AG08396 (cell line): Measurements from ENCODE around the gene PRIMPOL.
"Not testable (repeated sequence)": the region's sequence is repeated elsewhere in the genome, so short reads cannot be mapped to it uniquely, and the experiment has no call there.

Experiments
- DNase-seq: peaks from one replicate; pipeline ENCODE4 v3.0.0; 2012; ENCODE audit warnings: low spot score, mixed read lengths

PRIMPOL gene

GRCh38 chr4:184636897-184637296 is 12.6 kb upstream of the PRIMPOL start:
- DNase-seq = no peak

GRCh38 chr4:184641022-184641421 is 8.5 kb upstream of the PRIMPOL start:
- no peak for DNase-seq

GRCh38 chr4:184641451-184641850 is 8.1 kb upstream of the PRIMPOL start:
- DNase-seq = no peak

- DNase-seq = no peak
Measured at GRCh38 chr4:184643731-184644130, 5.8 kb upstream of the PRIMPOL start.

GRCh38 chr4:184644553-184645307 is 4.8 kb upstream of the PRIMPOL start:
- DNase-seq = no peak

- DNase-seq = no peak
Measured at GRCh38 chr4:184645904-184646610, 3.5 kb upstream of the PRIMPOL start.

- peak; percentile 21 for DNase-seq
Measured at GRCh38 chr4:184647266-184648053, 2.1 kb upstream of the PRIMPOL start.

GRCh38 chr4:184648054-184648312 is 1.6 kb upstream of the PRIMPOL start:
- no peak for DNase-seq

GRCh38 chr4:184648313-184649025 is 1.1 kb upstream of the PRIMPOL start:
- DNase-seq = peak; percentile 53

- DNase-seq = peak; percentile 25
Measured at GRCh38 chr4:184649971-184650855, 675 bp downstream of the PRIMPOL start.

- DNase-seq = no peak
Measured at GRCh38 chr4:184651899-184652298, 2.4 kb downstream of the PRIMPOL start.

- not testable (repeated sequence) for DNase-seq
Measured at GRCh38 chr4:184652681-184653080, 3.1 kb downstream of the PRIMPOL start.

- DNase-seq = peak; percentile 50
Measured at GRCh38 chr4:184653650-184654049, 4.1 kb downstream of the PRIMPOL start.

- DNase-seq = no peak
Measured at GRCh38 chr4:184655889-184656869, 6.6 kb downstream of the PRIMPOL start.

GRCh38 chr4:184657144-184657543 is 7.6 kb downstream of the PRIMPOL start:
- no peak for DNase-seq

GRCh38 chr4:184657820-184658219 is 8.3 kb downstream of the PRIMPOL start:
- not testable (repeated sequence) for DNase-seq

GRCh38 chr4:184660978-184661377 is 11.4 kb downstream of the PRIMPOL start:
- DNase-seq = no peak

- no peak for DNase-seq
Measured at GRCh38 chr4:184662236-184662635, 12.7 kb downstream of the PRIMPOL start.

- peak; percentile 46 for DNase-seq
Measured at GRCh38 chr4:184664445-184665210, 15.1 kb downstream of the PRIMPOL start.
